GM13976 (cell line): ENCODE measurements around the gene TBX3.
"Not testable (repeated sequence)": the region's sequence is repeated elsewhere in the genome, so short reads cannot be mapped to it uniquely, and the experiment has no call there.

ENCODE experiments used
- DNase-seq: peaks from one replicate; pipeline ENCODE4 v3.0.0; 2012; ENCODE audit warnings: low spot score
- CTCF ChIP-seq: IDR thresholded peaks from 2 replicates; pipeline ENCODE4 v1.5.1; 2012; ENCODE audit warnings: borderline replicate concordance, mild to moderate bottlenecking; ENCODE audit not compliant: insufficient read depth; ENCODE audit errors: extremely low read depth, missing control alignments, control extremely low read depth
- in situ Hi-C: fragments of 300-500 bp; cut with MboI; formaldehyde crosslinking; loops from one replicate; pipeline ENCODE4 v1.12.0; 2022; ENCODE audit warnings: low sequenced_read_pairs, mixed read lengths, inconsistent platforms; ENCODE audit not compliant: unreplicated experiment

Gene TBX3

GRCh38 chr12:114684098-114684869 lies at the start of gene TBX3:
TBX3 (minus strand) TSS chr12:114684175; CDS start chr12:114683200, 975 bp downstream.
- no peak for TF ChIP-seq CTCF
- no peak for DNase-seq
- in situ Hi-C loops, result no loop called here

DNA sequence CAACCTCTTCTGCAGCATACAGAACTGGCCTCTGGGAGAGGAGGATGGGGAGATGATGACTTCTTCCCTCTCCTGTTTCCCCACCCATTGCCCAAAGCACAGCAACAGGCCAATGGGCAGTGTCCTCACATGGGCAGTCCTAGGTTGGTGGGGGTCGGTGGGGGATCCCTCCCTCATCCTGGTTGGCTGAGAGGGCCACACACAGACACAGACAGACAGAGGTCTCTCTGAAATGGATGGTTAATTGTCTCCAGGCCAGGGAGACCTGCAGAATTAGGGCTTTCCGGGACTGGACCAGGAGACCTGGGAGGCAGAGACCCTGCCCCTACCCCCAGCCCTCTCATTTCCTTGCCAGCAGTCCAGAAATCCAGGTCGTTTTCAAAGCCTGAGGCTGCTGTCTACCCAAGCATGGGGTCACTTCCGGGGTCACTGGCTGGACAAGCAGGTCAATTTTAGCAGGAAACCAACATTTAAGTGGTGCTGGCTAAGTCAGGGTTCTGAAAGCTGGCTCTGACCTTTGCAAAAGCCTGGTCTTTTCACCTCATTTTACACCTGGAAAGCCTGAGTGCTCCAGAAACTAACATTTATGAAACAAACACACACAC lies 48.6 kb upstream of the TBX3 start:
- in situ Hi-C loops, result no loop called here
- no peak for DNase-seq
- TF ChIP-seq CTCF, result no peak

DNA sequence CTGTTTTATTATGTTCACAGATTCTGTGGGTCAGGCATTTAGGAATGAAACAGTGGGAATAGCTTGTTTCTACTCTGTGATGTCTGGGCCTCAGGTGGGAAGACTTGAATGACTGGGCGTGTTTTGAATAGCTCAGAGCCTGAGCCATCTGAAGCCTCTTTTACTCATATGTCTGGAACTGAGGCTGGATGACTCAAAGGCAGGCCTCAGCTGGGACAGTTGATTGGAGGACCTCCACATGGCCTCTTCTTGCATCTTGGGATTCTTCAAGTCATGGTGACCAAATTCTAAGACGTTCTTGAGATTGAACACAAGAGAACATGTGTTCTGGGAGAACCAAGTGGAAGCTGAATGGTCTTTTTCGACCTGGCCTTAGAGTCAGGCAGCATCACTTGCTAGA lies 45.8 kb upstream of the TBX3 start:
- in situ Hi-C loops, result no loop called here

GRCh38 chr12:114726092-114726710 lies 42.2 kb upstream of the TBX3 start:
- DNase-seq, result no peak
- no peak for TF ChIP-seq CTCF
- in situ Hi-C loops, result no loop called here

More for the DNA sequence above, 45.8 kb upstream of the TBX3 start:
- DNase-seq, result no peak
- no peak for TF ChIP-seq CTCF

GRCh38 chr12:114722176-114722575 lies 38.2 kb upstream of the TBX3 start:
- DNase-seq, in situ Hi-C loops: not testable (repeated sequence)

GRCh38 chr12:114721266-114721665 lies 37.3 kb upstream of the TBX3 start:
- DNase-seq, result no peak
- in situ Hi-C loops, result no loop called here
- no peak for TF ChIP-seq CTCF
